ENCODE results near the gene C19orf12. TPM values are rescaled to one million over a fixed set of nuclear protein-coding genes. Genes with fewer than 3 reads are reported as not detected.

C19orf12 gene
- total and polyA plus RNA-seq, 2 of the 13 experiments (the other 11 are each of a cell fraction or from before 2014, with no cell fraction given) = 17.7 to 34.4 TPM

DNA sequence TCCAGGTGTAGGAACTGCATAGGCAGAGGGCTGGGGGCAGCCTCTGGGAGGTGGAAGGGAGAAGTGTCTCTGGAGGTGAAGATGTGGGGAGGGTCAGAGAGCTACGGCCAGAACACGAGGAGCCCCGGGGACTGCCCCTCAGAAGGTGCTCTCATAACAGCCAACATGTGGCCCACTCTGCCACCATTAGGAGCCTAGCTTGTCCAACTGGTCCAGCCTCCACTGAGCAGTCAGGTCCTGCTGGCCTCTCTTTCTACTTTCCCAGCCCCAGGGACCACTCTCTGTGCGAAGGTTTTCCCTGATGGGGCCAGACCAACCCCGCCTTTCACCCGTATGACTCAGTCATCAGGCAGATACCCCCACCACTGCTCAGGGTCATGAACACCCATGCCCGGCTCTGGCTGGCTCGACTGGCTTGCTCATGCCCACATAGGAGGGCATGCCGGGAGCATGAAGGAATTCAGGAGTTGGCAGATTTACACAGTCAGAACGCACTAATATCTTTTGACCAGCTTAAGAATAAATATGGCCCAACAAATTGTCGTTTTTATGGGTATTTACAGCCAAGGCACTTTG, 37.5 kb upstream of the C19orf12 start (continued):
- TF ChIP-seq, protein P1, sequence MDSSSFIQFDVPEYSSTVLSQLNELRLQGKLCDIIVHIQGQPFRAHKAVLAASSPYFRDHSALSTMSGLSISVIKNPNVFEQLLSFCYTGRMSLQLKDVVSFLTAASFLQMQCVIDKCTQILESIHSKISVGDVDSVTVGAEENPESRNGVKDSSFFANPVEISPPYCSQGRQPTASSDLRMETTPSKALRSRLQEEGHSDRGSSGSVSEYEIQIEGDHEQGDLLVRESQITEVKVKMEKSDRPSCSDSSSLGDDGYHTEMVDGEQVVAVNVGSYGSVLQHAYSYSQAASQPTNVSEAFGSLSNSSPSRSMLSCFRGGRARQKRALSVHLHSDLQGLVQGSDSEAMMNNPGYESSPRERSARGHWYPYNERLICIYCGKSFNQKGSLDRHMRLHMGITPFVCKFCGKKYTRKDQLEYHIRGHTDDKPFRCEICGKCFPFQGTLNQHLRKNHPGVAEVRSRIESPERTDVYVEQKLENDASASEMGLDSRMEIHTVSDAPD (CRISPR knock-in tag; IDR thresholded peaks at IDR 0.05) = no peak
- TF ChIP-seq, protein P2, sequence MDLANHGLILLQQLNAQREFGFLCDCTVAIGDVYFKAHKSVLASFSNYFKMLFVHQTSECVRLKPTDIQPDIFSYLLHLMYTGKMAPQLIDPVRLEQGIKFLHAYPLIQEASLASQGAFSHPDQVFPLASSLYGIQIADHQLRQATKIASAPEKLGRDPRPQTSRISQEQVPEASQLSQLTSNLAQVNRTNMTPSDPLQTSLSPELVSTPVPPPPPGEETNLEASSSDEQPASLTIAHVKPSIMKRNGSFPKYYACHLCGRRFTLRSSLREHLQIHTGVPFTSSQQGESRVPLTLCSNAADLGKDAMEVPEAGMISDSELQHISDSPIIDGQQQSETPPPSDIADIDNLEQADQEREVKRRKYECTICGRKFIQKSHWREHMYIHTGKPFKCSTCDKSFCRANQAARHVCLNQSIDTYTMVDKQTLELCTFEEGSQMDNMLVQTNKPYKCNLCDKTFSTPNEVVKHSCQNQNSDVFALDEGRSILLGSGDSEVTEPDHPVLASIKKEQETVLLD (CRISPR knock-in tag; IDR thresholded peaks at IDR 0.05; ENCODE audit: low read depth) = no peak
- no peak for TF ChIP-seq NR2F1 (CRISPR knock-in tag; IDR thresholded peaks at IDR 0.05)
- TF ChIP-seq, protein P3, sequence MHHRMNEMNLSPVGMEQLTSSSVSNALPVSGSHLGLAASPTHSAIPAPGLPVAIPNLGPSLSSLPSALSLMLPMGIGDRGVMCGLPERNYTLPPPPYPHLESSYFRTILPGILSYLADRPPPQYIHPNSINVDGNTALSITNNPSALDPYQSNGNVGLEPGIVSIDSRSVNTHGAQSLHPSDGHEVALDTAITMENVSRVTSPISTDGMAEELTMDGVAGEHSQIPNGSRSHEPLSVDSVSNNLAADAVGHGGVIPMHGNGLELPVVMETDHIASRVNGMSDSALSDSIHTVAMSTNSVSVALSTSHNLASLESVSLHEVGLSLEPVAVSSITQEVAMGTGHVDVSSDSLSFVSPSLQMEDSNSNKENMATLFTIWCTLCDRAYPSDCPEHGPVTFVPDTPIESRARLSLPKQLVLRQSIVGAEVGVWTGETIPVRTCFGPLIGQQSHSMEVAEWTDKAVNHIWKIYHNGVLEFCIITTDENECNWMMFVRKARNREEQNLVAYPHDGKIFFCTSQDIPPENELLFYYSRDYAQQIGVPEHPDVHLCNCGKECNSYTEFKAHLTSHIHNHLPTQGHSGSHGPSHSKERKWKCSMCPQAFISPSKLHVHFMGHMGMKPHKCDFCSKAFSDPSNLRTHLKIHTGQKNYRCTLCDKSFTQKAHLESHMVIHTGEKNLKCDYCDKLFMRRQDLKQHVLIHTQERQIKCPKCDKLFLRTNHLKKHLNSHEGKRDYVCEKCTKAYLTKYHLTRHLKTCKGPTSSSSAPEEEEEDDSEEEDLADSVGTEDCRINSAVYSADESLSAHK (CRISPR knock-in tag; IDR thresholded peaks at IDR 0.05; ENCODE audit: borderline replicate concordance) = no peak
- TF ChIP-seq, protein P4, sequence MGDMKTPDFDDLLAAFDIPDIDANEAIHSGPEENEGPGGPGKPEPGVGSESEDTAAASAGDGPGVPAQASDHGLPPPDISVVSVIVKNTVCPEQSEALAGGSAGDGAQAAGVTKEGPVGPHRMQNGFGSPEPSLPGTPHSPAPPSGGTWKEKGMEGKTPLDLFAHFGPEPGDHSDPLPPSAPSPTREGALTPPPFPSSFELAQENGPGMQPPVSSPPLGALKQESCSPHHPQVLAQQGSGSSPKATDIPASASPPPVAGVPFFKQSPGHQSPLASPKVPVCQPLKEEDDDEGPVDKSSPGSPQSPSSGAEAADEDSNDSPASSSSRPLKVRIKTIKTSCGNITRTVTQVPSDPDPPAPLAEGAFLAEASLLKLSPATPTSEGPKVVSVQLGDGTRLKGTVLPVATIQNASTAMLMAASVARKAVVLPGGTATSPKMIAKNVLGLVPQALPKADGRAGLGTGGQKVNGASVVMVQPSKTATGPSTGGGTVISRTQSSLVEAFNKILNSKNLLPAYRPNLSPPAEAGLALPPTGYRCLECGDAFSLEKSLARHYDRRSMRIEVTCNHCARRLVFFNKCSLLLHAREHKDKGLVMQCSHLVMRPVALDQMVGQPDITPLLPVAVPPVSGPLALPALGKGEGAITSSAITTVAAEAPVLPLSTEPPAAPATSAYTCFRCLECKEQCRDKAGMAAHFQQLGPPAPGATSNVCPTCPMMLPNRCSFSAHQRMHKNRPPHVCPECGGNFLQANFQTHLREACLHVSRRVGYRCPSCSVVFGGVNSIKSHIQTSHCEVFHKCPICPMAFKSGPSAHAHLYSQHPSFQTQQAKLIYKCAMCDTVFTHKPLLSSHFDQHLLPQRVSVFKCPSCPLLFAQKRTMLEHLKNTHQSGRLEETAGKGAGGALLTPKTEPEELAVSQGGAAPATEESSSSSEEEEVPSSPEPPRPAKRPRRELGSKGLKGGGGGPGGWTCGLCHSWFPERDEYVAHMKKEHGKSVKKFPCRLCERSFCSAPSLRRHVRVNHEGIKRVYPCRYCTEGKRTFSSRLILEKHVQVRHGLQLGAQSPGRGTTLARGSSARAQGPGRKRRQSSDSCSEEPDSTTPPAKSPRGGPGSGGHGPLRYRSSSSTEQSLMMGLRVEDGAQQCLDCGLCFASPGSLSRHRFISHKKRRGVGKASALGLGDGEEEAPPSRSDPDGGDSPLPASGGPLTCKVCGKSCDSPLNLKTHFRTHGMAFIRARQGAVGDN (CRISPR knock-in tag; IDR thresholded peaks at IDR 0.05) = no peak
- no peak for TF ChIP-seq PCBP2 (optimal IDR thresholded peaks at IDR 0.05; ENCODE audit: low read depth, low read length, poor library complexity, severe bottlenecking)
- no peak for TF ChIP-seq ZNF570 (CRISPR knock-in tag; IDR thresholded peaks at IDR 0.05; ENCODE audit: borderline replicate concordance)
- TF ChIP-seq, protein P5, sequence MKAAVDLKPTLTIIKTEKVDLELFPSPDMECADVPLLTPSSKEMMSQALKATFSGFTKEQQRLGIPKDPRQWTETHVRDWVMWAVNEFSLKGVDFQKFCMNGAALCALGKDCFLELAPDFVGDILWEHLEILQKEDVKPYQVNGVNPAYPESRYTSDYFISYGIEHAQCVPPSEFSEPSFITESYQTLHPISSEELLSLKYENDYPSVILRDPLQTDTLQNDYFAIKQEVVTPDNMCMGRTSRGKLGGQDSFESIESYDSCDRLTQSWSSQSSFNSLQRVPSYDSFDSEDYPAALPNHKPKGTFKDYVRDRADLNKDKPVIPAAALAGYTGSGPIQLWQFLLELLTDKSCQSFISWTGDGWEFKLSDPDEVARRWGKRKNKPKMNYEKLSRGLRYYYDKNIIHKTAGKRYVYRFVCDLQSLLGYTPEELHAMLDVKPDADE (CRISPR knock-in tag; IDR thresholded peaks at IDR 0.05) = no peak
- no peak for TF ChIP-seq ZMYM3 (CRISPR knock-in tag; IDR thresholded peaks at IDR 0.05)
- no peak for TF ChIP-seq RARG (CRISPR knock-in tag; IDR thresholded peaks at IDR 0.05; ENCODE audit: low read depth)
- TF ChIP-seq CHD4 (IDR thresholded peaks at IDR 0.05; ENCODE audit: borderline replicate concordance, low read length) = no peak
- no peak for TF ChIP-seq ZNF383 (CRISPR knock-in tag; IDR thresholded peaks at IDR 0.05; ENCODE audit: borderline replicate concordance)
- TF ChIP-seq MYC (CRISPR knock-in tag; IDR thresholded peaks at IDR 0.05; ENCODE audit: borderline replicate concordance) = no peak
- no peak for TF ChIP-seq ATRX (CRISPR knock-in tag; IDR thresholded peaks at IDR 0.05; ENCODE audit: borderline replicate concordance)
- TF ChIP-seq, protein P6, sequence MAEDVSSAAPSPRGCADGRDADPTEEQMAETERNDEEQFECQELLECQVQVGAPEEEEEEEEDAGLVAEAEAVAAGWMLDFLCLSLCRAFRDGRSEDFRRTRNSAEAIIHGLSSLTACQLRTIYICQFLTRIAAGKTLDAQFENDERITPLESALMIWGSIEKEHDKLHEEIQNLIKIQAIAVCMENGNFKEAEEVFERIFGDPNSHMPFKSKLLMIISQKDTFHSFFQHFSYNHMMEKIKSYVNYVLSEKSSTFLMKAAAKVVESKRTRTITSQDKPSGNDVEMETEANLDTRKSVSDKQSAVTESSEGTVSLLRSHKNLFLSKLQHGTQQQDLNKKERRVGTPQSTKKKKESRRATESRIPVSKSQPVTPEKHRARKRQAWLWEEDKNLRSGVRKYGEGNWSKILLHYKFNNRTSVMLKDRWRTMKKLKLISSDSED (CRISPR knock-in tag; IDR thresholded peaks at IDR 0.05) = no peak
- TF ChIP-seq ZNF850 (CRISPR knock-in tag; conservative IDR thresholded peaks at IDR 0.05) = no peak
- no peak for TF ChIP-seq CEBPG (CRISPR knock-in tag; IDR thresholded peaks at IDR 0.05)
